Mucosa of descending colon (tissue), 3 donors: ENCODE measurements around the gene SH3RF3. TPM values are rescaled to one million over a fixed set of nuclear protein-coding genes. Genes with fewer than 3 reads are reported as not detected.

Experiments
- ATAC-seq: fragments of 200-7000 bp; cut with Tn5 transposase; one replicate; pipeline ENCODE4 v1.9.1; 2020; ENCODE audit warnings: mild to moderate bottlenecking, moderate library complexity
- DNase-seq, 3 donors: peaks; one replicate each; pipeline ENCODE4 v3.0.0-alpha.2; 2020
- H3K36me3 ChIP-seq: fragments of 200-600 bp; one replicate; pipeline ENCODE4 v1.8.0; 2021; ENCODE audit warnings: low read depth, mild to moderate bottlenecking
- H3K4me1 ChIP-seq: fragments of 200-600 bp; one replicate; pipeline ENCODE4 v1.8.0; 2021; ENCODE audit warnings: low read depth, mild to moderate bottlenecking
- H3K4me3 ChIP-seq: fragments of 200-600 bp; one replicate; pipeline ENCODE4 v1.8.0; 2021; ENCODE audit warnings: mild to moderate bottlenecking
- H3K9me3 ChIP-seq: fragments of 200-600 bp; one replicate; pipeline ENCODE4 v1.8.0; 2021; ENCODE audit warnings: mild to moderate bottlenecking
- CTCF ChIP-seq: fragments of 200-600 bp; IDR thresholded peaks from one replicate; pipeline ENCODE4 v1.8.0; 2022; ENCODE audit warnings: antibody characterized with exemption, mild to moderate bottlenecking
- intact Hi-C, 2 donors: fragments of 100-400 bp; cut with DNase I in 1 of 2; cut with micrococcal nuclease in 1 of 2; formaldehyde crosslinking; loops; one replicate each; pipeline versions ENCODE4 v1.11.0 to v1.11.1; 2022; cut with DNase I, micrococcal nuclease
- total RNA-seq, 3 donors: library from RNA; stranded (reverse); fragmentation: NEBNext Ultra II Directional in 2 of 3; extraction: Animal tissue kit (Norgen Biotek cat#: 25700) in 2 of 3; gene quantifications; one replicate each; pipeline versions ENCODE4 v1.2.1 to v1.2.4, GENCODE V29; 2021 to 2023
- donor health status: DM: no; HTN: no; CAD: no; lungs with moderate emphysema.
- donor health status: DM: no; HTN: no; CAD: no.
- donor health status: DM: no; HTN: yes; CAD: no.

The SH3RF3 gene
- total RNA-seq, 3 donors from 2014 or later = 1.9 to 3.7 (median 3.0) TPM

- H3K4me3 ChIP-seq = no peak overlapping the region
- no peak for DNase-seq
- no peaks in the 10 kb centered on the region for H3K4me1 ChIP-seq
- ATAC-seq = no peak
- no peak for TF ChIP-seq CTCF
- no peaks in the 10 kb centered on the region for H3K9me3 ChIP-seq
- no peaks in the 10 kb centered on the region for H3K36me3 ChIP-seq
- intact Hi-C loops = loop anchor here in 1 of 2 donors (10.0 kb wide), 1 partner anchor 186 kb away; no protein-coding TSS in a partner anchor
Measured at GRCh38 chr2:109139002-109139401, 10.0 kb downstream of the SH3RF3 start.

- intact Hi-C loops = loop anchor here in 1 of 2 donors (10.0 kb wide), 1 partner anchor 185 kb away; no protein-coding TSS in a partner anchor
- H3K36me3 ChIP-seq = no peaks in the 10 kb centered on the region
- ATAC-seq = no peak
- no peak for DNase-seq
- TF ChIP-seq CTCF = no peak
- H3K4me1 ChIP-seq = no peaks in the 10 kb centered on the region
- no peak overlapping the region for H3K4me3 ChIP-seq
- H3K9me3 ChIP-seq = no peaks in the 10 kb centered on the region
Measured at GRCh38 chr2:109139865-109140396, 10.9 kb downstream of the SH3RF3 start.

- TF ChIP-seq CTCF = no peak
- no peak for ATAC-seq
- no peak for DNase-seq
- Histone ChIP-seq H3K4me1 (no peaks in the 10 kb centered on the region), H3K4me3 (no peak overlapping the region), H3K36me3 (no peaks in the 10 kb centered on the region), H3K9me3 (no peaks in the 10 kb centered on the region)
- intact Hi-C loops = no loop called here
Measured at GRCh38 chr2:109141006-109141600, 12.1 kb downstream of the SH3RF3 start.

GRCh38 chr2:109141727-109142283, 12.8 kb downstream of the SH3RF3 start:
- intact Hi-C loops = no loop called here
- no peak for TF ChIP-seq CTCF
- ATAC-seq (no peak), DNase-seq (no peak)
- no peaks in the 10 kb centered on the region for H3K4me1 ChIP-seq
- H3K9me3 ChIP-seq = no peaks in the 10 kb centered on the region
- H3K36me3 ChIP-seq = no peaks in the 10 kb centered on the region
- H3K4me3 ChIP-seq = no peak overlapping the region

- Histone ChIP-seq H3K4me3 (no peak overlapping the region), H3K4me1 (no peaks in the 10 kb centered on the region), H3K36me3 (no peaks in the 10 kb centered on the region), H3K9me3 (no peaks in the 10 kb centered on the region)
- ATAC-seq (no peak), DNase-seq (no peak)
- TF ChIP-seq CTCF = no peak
- intact Hi-C loops = no loop called here
Measured at GRCh38 chr2:109142416-109143210, 13.6 kb downstream of the SH3RF3 start.
